Effector memory CD8-positive, alpha-beta T cell (primary cell): ENCODE measurements around the gene BSN.

Source experiments
- ATAC-seq: fragments of 150-1000 bp; cut with Tn5 transposase; replicated peaks from 2 replicates; pipeline ENCODE4 v1.10.0; 2021; ENCODE audit warnings: mild to moderate bottlenecking, moderate library complexity
- DNase-seq, 3 experiments: peaks; one replicate each; pipeline ENCODE4 v3.0.0; 2021
- H3K27ac Mint-ChIP-seq, 2 donors: one replicate each; pipeline ENCODE4 v1.8.0; 2022; ENCODE audit warnings: mild to moderate bottlenecking in 2 of 2, mixed read lengths in 2 of 2, moderate library complexity in 2 of 2
- H3K27me3 Mint-ChIP-seq, 2 donors: one replicate each; pipeline ENCODE4 v1.8.0; 2022; ENCODE audit warnings: mixed read lengths in 2 of 2
- H3K36me3 Mint-ChIP-seq: one replicate; pipeline ENCODE4 v1.8.0; 2022; ENCODE audit warnings: mild to moderate bottlenecking, moderate library complexity, mixed read lengths; ENCODE audit not compliant: insufficient read depth
- H3K4me1 Mint-ChIP-seq, 2 donors: one replicate each; pipeline ENCODE4 v1.8.0; 2022; ENCODE audit warnings: low read depth in 2 of 2, mixed read lengths in 2 of 2
- H3K4me3 Mint-ChIP-seq, 2 donors: one replicate each; pipeline ENCODE4 v1.8.0; 2022; ENCODE audit warnings: mild to moderate bottlenecking in 2 of 2, mixed read lengths in 2 of 2, moderate library complexity in 2 of 2
- H3K9me3 Mint-ChIP-seq, 2 donors: one replicate each; pipeline ENCODE4 v1.8.0; 2022; ENCODE audit warnings: mixed read lengths in 2 of 2
- total RNA-seq, 9 experiments: gene quantifications; one replicate each; lab custom pipeline; 2026; lab: John Stamatoyannopoulos, UW

BSN gene, protein sequence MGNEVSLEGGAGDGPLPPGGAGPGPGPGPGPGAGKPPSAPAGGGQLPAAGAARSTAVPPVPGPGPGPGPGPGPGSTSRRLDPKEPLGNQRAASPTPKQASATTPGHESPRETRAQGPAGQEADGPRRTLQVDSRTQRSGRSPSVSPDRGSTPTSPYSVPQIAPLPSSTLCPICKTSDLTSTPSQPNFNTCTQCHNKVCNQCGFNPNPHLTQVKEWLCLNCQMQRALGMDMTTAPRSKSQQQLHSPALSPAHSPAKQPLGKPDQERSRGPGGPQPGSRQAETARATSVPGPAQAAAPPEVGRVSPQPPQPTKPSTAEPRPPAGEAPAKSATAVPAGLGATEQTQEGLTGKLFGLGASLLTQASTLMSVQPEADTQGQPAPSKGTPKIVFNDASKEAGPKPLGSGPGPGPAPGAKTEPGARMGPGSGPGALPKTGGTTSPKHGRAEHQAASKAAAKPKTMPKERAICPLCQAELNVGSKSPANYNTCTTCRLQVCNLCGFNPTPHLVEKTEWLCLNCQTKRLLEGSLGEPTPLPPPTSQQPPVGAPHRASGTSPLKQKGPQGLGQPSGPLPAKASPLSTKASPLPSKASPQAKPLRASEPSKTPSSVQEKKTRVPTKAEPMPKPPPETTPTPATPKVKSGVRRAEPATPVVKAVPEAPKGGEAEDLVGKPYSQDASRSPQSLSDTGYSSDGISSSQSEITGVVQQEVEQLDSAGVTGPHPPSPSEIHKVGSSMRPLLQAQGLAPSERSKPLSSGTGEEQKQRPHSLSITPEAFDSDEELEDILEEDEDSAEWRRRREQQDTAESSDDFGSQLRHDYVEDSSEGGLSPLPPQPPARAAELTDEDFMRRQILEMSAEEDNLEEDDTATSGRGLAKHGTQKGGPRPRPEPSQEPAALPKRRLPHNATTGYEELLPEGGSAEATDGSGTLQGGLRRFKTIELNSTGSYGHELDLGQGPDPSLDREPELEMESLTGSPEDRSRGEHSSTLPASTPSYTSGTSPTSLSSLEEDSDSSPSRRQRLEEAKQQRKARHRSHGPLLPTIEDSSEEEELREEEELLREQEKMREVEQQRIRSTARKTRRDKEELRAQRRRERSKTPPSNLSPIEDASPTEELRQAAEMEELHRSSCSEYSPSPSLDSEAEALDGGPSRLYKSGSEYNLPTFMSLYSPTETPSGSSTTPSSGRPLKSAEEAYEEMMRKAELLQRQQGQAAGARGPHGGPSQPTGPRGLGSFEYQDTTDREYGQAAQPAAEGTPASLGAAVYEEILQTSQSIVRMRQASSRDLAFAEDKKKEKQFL (N-terminal part only)
- total RNA-seq: 0.63 to 2.6 (median 1.4) reads per million in 9 experiments

GRCh38 chr3:49553692-49554632 is at the start of gene BSN:
Gene BSN (plus strand): TSS chr3:49554477. CDS start chr3:49554603, 126 bp downstream.
- ATAC-seq (peak; percentile 83), DNase-seq (peak; percentile 77 to 83 (median 82))
- peaks cover 17% of the 10 kb centered on the region for H3K36me3 Mint-ChIP-seq
- peaks cover 36 to 87% of the 10 kb centered on the region in 2 donors for H3K27me3 Mint-ChIP-seq
- peaks cover 5 to 13% of the 10 kb centered on the region in 2 donors for H3K4me1 Mint-ChIP-seq
- no peaks in the 10 kb centered on the region for H3K9me3 Mint-ChIP-seq
- H3K27ac Mint-ChIP-seq: peak within 1 kb of the TSS in 1 of 2 donors; percentile 77
- H3K4me3 Mint-ChIP-seq: peak within 1 kb of the TSS; percentile 76 to 82

GRCh38 chr3:49506906-49507305 is 47.4 kb upstream of the BSN start:
- peak overlapping the region in 1 of 2 donors; percentile 23 for H3K27ac Mint-ChIP-seq
- no peak for ATAC-seq
- H3K27me3 Mint-ChIP-seq: no peaks in the 10 kb centered on the region

DNA sequence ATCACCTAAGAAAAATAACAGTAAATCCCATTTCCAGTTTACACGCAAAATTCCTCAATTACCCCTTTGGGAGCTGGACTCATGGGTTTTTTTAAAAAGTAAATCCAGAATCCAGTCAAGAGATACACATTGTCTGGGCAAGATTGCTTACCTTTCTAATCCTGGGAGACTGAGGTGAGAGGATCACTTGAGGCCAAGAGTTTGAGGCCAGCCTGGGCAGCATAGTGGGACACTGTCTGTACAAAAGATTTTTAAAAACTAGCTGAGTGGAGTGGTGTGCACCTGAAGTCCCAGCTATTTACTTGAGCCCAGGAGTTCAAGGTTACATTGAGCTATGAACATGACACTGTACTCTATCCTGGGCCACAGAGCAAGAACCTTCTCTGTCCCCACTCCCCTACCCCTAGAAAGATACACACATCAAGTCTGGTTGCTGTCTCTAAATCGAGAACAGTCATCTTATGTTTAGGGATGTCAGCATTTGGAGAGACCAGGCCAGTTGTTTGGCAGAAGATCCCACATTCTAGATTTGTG is 45.2 kb upstream of the BSN start:
- ATAC-seq: no peak
- H3K36me3 Mint-ChIP-seq: peaks cover 23% of the 10 kb centered on the region
- DNase-seq: no peak
- H3K27ac Mint-ChIP-seq: peak overlapping the region in 1 of 2 donors; percentile 29
- peaks cover 9 to 13% of the 10 kb centered on the region in 2 donors for H3K4me1 Mint-ChIP-seq
- H3K4me3 Mint-ChIP-seq: no peak overlapping the region
- no peaks in the 10 kb centered on the region for H3K27me3 Mint-ChIP-seq
- H3K9me3 Mint-ChIP-seq: no peaks in the 10 kb centered on the region

More at GRCh38 chr3:49506906-49507305, 47.4 kb upstream of the BSN start:
- Mint-ChIP-seq H3K36me3 (peaks cover 14% of the 10 kb centered on the region), H3K4me3 (no peak overlapping the region), H3K9me3 (no peaks in the 10 kb centered on the region), H3K4me1 (peaks cover 17 to 20% of the 10 kb centered on the region in 2 donors)
- DNase-seq: no peak

DNA sequence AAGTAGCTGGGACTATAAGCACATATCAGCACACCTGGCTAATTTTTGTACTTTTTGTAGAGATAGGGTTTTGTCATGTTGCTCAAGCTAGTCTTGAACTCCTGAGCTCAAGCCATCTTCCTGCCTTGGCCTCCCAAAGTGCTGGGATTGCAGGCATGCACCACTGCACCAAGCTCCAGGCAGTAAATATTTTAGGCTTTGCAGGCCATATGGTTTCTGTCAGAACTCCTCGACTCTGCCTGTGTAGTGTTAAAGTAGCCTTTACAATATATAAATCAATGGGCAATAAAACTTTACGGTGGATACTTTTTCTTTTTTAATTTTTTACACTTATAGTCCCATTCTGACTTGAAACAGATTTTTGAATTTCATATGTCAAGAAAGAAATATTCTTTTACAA is 42.6 kb upstream of the BSN start:
- no peak for ATAC-seq
- no peaks in the 10 kb centered on the region for H3K9me3 Mint-ChIP-seq
- no peak overlapping the region for H3K27ac Mint-ChIP-seq
- no peak for DNase-seq
- peaks cover 9 to 20% of the 10 kb centered on the region in 2 donors for H3K4me1 Mint-ChIP-seq
- peaks cover 31% of the 10 kb centered on the region for H3K36me3 Mint-ChIP-seq
- H3K4me3 Mint-ChIP-seq: no peak overlapping the region
- H3K27me3 Mint-ChIP-seq: no peaks in the 10 kb centered on the region

- peaks cover 31% of the 10 kb centered on the region for H3K36me3 Mint-ChIP-seq
- DNase-seq (no peak), ATAC-seq (no peak)
- no peaks in the 10 kb centered on the region for H3K27me3 Mint-ChIP-seq
- no peaks in the 10 kb centered on the region for H3K9me3 Mint-ChIP-seq
- no peak overlapping the region for H3K4me3 Mint-ChIP-seq
- no peak overlapping the region for H3K27ac Mint-ChIP-seq
- H3K4me1 Mint-ChIP-seq: peaks cover 10 to 18% of the 10 kb centered on the region in 2 donors
Observed at GRCh38 chr3:49512781-49513355, 41.4 kb upstream of the BSN start.

GRCh38 chr3:49513494-49514124 is 40.7 kb upstream of the BSN start:
- no peaks in the 10 kb centered on the region for H3K9me3 Mint-ChIP-seq
- peaks cover 10 to 17% of the 10 kb centered on the region in 2 donors for H3K4me1 Mint-ChIP-seq
- peaks cover 31% of the 10 kb centered on the region for H3K36me3 Mint-ChIP-seq
- no peak overlapping the region for H3K27ac Mint-ChIP-seq
- no peak overlapping the region for H3K4me3 Mint-ChIP-seq
- DNase-seq (no peak), ATAC-seq (no peak)
- no peaks in the 10 kb centered on the region for H3K27me3 Mint-ChIP-seq

GRCh38 chr3:49518016-49518415 is 36.3 kb upstream of the BSN start:
- H3K4me3 Mint-ChIP-seq: no peak overlapping the region
- no peaks in the 10 kb centered on the region for H3K9me3 Mint-ChIP-seq
- H3K36me3 Mint-ChIP-seq: peaks cover 18% of the 10 kb centered on the region
- peak overlapping the region in 1 of 2 donors; percentile 58 for H3K27ac Mint-ChIP-seq
- no peak for ATAC-seq
- DNase-seq: no peak
- H3K27me3 Mint-ChIP-seq: no peaks in the 10 kb centered on the region
- peaks cover 16 to 29% of the 10 kb centered on the region in 2 donors for H3K4me1 Mint-ChIP-seq

GRCh38 chr3:49518441-49518840 is 35.8 kb upstream of the BSN start:
- no peaks in the 10 kb centered on the region for H3K9me3 Mint-ChIP-seq
- peak overlapping the region; percentile 68 to 77 for H3K27ac Mint-ChIP-seq
- no peak overlapping the region for H3K4me3 Mint-ChIP-seq
- no peaks in the 10 kb centered on the region for H3K27me3 Mint-ChIP-seq
- peaks cover 15 to 33% of the 10 kb centered on the region in 2 donors for H3K4me1 Mint-ChIP-seq
- H3K36me3 Mint-ChIP-seq: peaks cover 15% of the 10 kb centered on the region
- ATAC-seq (no peak), DNase-seq (no peak)

- peaks cover 11% of the 10 kb centered on the region for H3K36me3 Mint-ChIP-seq
- no peaks in the 10 kb centered on the region for H3K9me3 Mint-ChIP-seq
- no peak for DNase-seq
- peaks cover 14 to 34% of the 10 kb centered on the region in 2 donors for H3K4me1 Mint-ChIP-seq
- H3K27ac Mint-ChIP-seq: peak overlapping the region; percentile 68 to 77
- no peak for ATAC-seq
- H3K4me3 Mint-ChIP-seq: no peak overlapping the region
- H3K27me3 Mint-ChIP-seq: no peaks in the 10 kb centered on the region
Observed at GRCh38 chr3:49519296-49519695, 35.0 kb upstream of the BSN start.

DNA sequence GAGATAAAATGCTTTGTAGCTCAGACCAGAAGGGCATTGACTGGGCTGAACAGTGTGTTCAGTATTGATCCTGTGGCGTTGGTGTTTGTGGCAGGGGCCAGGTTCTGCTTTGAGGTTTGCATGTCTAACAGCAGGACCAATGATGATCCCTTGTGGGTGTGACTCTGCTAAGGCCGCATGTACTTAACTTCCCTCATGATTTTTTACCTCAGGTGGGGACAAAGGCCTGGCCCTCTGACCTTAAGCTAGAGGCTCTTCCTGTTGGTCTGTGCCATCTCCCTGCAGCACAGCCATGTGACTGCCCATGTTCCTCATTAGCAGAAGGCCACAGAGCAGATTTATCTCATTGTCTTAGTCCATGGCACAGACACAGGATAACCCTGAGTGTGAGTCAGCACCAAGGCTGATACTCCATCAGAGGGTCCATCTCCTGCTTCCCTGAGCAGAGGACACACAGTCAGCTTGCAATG is 34.3 kb upstream of the BSN start:
- DNase-seq (no peak), ATAC-seq (no peak)
- H3K9me3 Mint-ChIP-seq: no peaks in the 10 kb centered on the region
- H3K4me3 Mint-ChIP-seq: no peak overlapping the region
- H3K27ac Mint-ChIP-seq: peak overlapping the region in 1 of 2 donors; percentile 68
- H3K4me1 Mint-ChIP-seq: peaks cover 14 to 34% of the 10 kb centered on the region in 2 donors
- H3K27me3 Mint-ChIP-seq: no peaks in the 10 kb centered on the region
- peaks cover 11% of the 10 kb centered on the region for H3K36me3 Mint-ChIP-seq
